Measurements from ENCODE around the gene GNPAT. TPM values are rescaled to one million over a fixed set of nuclear protein-coding genes. Genes with fewer than 3 reads are reported as not detected.

Gene GNPAT
- total RNA-seq, 1 donor from 2014 or later: 58.5 TPM

- Histone ChIP-seq H3K27ac (ENCODE audit: low read depth, low read length) (no peak overlapping the region), H3K27me3 (ENCODE audit: control insufficient read depth in 3 of 3, insufficient read depth in 3 of 3, low read length in 3 of 3) (peaks cover 13 to 28% (median 16%) of the 10 kb centered on the region in 3 donors), H3K4me1 (ENCODE audit: control insufficient read depth in 3 of 3, insufficient read depth in 3 of 3, low read length in 3 of 3) (no peaks in the 10 kb centered on the region), H3K4me3 (ENCODE audit: low read length in 3 of 3) (no peak overlapping the region), H3K36me3 (ENCODE audit: control insufficient read depth in 3 of 3, insufficient read depth in 3 of 3, low read length in 3 of 3) (no peaks in the 10 kb centered on the region), H3K9ac (ENCODE audit: low read depth in 1 of 3, low read length in 3 of 3) (no peak overlapping the region), H3K9me3 (ENCODE audit: control insufficient read depth in 3 of 3, low read length in 3 of 3) (no peaks in the 10 kb centered on the region)
These were observed 39.5 kb upstream of the GNPAT start for GRCh38 chr1:231201375-231201978.

GRCh38 chr1:231201979-231202633 lies 38.9 kb upstream of the GNPAT start:
- peaks cover 13 to 24% (median 16%) of the 10 kb centered on the region in 3 donors for H3K27me3 ChIP-seq (ENCODE audit: control insufficient read depth in 3 of 3, insufficient read depth in 3 of 3, low read length in 3 of 3)
- no peaks in the 10 kb centered on the region for H3K9me3 ChIP-seq (ENCODE audit: control insufficient read depth in 3 of 3, low read length in 3 of 3)
- no peaks in the 10 kb centered on the region for H3K36me3 ChIP-seq (ENCODE audit: control insufficient read depth in 3 of 3, insufficient read depth in 3 of 3, low read length in 3 of 3)
- no peak overlapping the region for H3K4me3 ChIP-seq (ENCODE audit: low read length in 3 of 3)
- H3K9ac ChIP-seq (ENCODE audit: low read depth in 1 of 3, low read length in 3 of 3): no peak overlapping the region
- no peak overlapping the region for H3K27ac ChIP-seq (ENCODE audit: low read depth, low read length)
- no peaks in the 10 kb centered on the region for H3K4me1 ChIP-seq (ENCODE audit: control insufficient read depth in 3 of 3, insufficient read depth in 3 of 3, low read length in 3 of 3)

GRCh38 chr1:231203259-231204057 lies 37.6 kb upstream of the GNPAT start:
- no peaks in the 10 kb centered on the region for H3K4me1 ChIP-seq (ENCODE audit: control insufficient read depth in 3 of 3, insufficient read depth in 3 of 3, low read length in 3 of 3)
- no peak overlapping the region for H3K27ac ChIP-seq (ENCODE audit: low read depth, low read length)
- no peaks in the 10 kb centered on the region for H3K36me3 ChIP-seq (ENCODE audit: control insufficient read depth in 3 of 3, insufficient read depth in 3 of 3, low read length in 3 of 3)
- peaks cover 13 to 24% (median 16%) of the 10 kb centered on the region in 3 donors for H3K27me3 ChIP-seq (ENCODE audit: control insufficient read depth in 3 of 3, insufficient read depth in 3 of 3, low read length in 3 of 3)
- H3K4me3 ChIP-seq (ENCODE audit: low read length in 3 of 3): no peak overlapping the region
- no peak overlapping the region for H3K9ac ChIP-seq (ENCODE audit: low read depth in 1 of 3, low read length in 3 of 3)
- no peaks in the 10 kb centered on the region for H3K9me3 ChIP-seq (ENCODE audit: control insufficient read depth in 3 of 3, low read length in 3 of 3)

- Histone ChIP-seq H3K9ac (ENCODE audit: low read depth in 1 of 3, low read length in 3 of 3) (no peak overlapping the region), H3K4me3 (ENCODE audit: low read length in 3 of 3) (no peak overlapping the region)
These were observed 34.2 kb upstream of the GNPAT start for GRCh38 chr1:231206856-231207255.

GRCh38 chr1:231207437-231207836 lies 33.6 kb upstream of the GNPAT start:
- Histone ChIP-seq H3K27ac (ENCODE audit: low read depth, low read length) (no peak overlapping the region), H3K9ac (ENCODE audit: low read depth in 1 of 3, low read length in 3 of 3) (no peak overlapping the region), H3K36me3 (ENCODE audit: control insufficient read depth in 3 of 3, insufficient read depth in 3 of 3, low read length in 3 of 3) (no peaks in the 10 kb centered on the region)

More at GRCh38 chr1:231206856-231207255, 34.2 kb upstream of the GNPAT start:
- H3K27me3 ChIP-seq (ENCODE audit: control insufficient read depth in 3 of 3, insufficient read depth in 3 of 3, low read length in 3 of 3): peaks cover 1 to 8% (median 3%) of the 10 kb centered on the region in 3 donors
- no peaks in the 10 kb centered on the region for H3K36me3 ChIP-seq (ENCODE audit: control insufficient read depth in 3 of 3, insufficient read depth in 3 of 3, low read length in 3 of 3)
- no peak overlapping the region for H3K27ac ChIP-seq (ENCODE audit: low read depth, low read length)
- H3K9me3 ChIP-seq (ENCODE audit: control insufficient read depth in 3 of 3, low read length in 3 of 3): no peaks in the 10 kb centered on the region
- peaks cover 4 to 7% (median 7%) of the 10 kb centered on the region in 3 donors for H3K4me1 ChIP-seq (ENCODE audit: control insufficient read depth in 3 of 3, insufficient read depth in 3 of 3, low read length in 3 of 3)

GRCh38 chr1:231208980-231209379 lies 32.0 kb upstream of the GNPAT start:
- no peak overlapping the region for H3K4me3 ChIP-seq (ENCODE audit: low read length in 3 of 3)
- no peak overlapping the region for H3K9ac ChIP-seq (ENCODE audit: low read depth in 1 of 3, low read length in 3 of 3)
- H3K27me3 ChIP-seq (ENCODE audit: control insufficient read depth in 3 of 3, insufficient read depth in 3 of 3, low read length in 3 of 3): peaks cover 2 to 13% (median 9%) of the 10 kb centered on the region in 3 donors
- H3K4me1 ChIP-seq (ENCODE audit: control insufficient read depth in 3 of 3, insufficient read depth in 3 of 3, low read length in 3 of 3): peaks cover 4 to 7% (median 7%) of the 10 kb centered on the region in 3 donors
- H3K27ac ChIP-seq (ENCODE audit: low read depth, low read length): no peak overlapping the region
- no peaks in the 10 kb centered on the region for H3K36me3 ChIP-seq (ENCODE audit: control insufficient read depth in 3 of 3, insufficient read depth in 3 of 3, low read length in 3 of 3)
- no peaks in the 10 kb centered on the region for H3K9me3 ChIP-seq (ENCODE audit: control insufficient read depth in 3 of 3, low read length in 3 of 3)

More at GRCh38 chr1:231207437-231207836, 33.6 kb upstream of the GNPAT start:
- H3K27me3 ChIP-seq (ENCODE audit: control insufficient read depth in 3 of 3, insufficient read depth in 3 of 3, low read length in 3 of 3): peaks cover 0 to 5% (median 3%) of the 10 kb centered on the region in 3 donors
- no peaks in the 10 kb centered on the region for H3K9me3 ChIP-seq (ENCODE audit: control insufficient read depth in 3 of 3, low read length in 3 of 3)
- peaks cover 4 to 7% (median 7%) of the 10 kb centered on the region in 3 donors for H3K4me1 ChIP-seq (ENCODE audit: control insufficient read depth in 3 of 3, insufficient read depth in 3 of 3, low read length in 3 of 3)
- H3K4me3 ChIP-seq (ENCODE audit: low read length in 3 of 3): no peak overlapping the region

- Histone ChIP-seq H3K4me1 (ENCODE audit: control insufficient read depth in 3 of 3, insufficient read depth in 3 of 3, low read length in 3 of 3) (peaks cover 4 to 7% (median 7%) of the 10 kb centered on the region in 3 donors), H3K36me3 (ENCODE audit: control insufficient read depth in 3 of 3, insufficient read depth in 3 of 3, low read length in 3 of 3) (no peaks in the 10 kb centered on the region), H3K27me3 (ENCODE audit: control insufficient read depth in 3 of 3, insufficient read depth in 3 of 3, low read length in 3 of 3) (peaks cover 2 to 15% (median 10%) of the 10 kb centered on the region in 3 donors), H3K27ac (ENCODE audit: low read depth, low read length) (no peak overlapping the region), H3K9me3 (ENCODE audit: control insufficient read depth in 3 of 3, low read length in 3 of 3) (no peaks in the 10 kb centered on the region), H3K9ac (ENCODE audit: low read depth in 1 of 3, low read length in 3 of 3) (no peak overlapping the region), H3K4me3 (ENCODE audit: low read length in 3 of 3) (no peak overlapping the region)
These were observed 31.5 kb upstream of the GNPAT start for GRCh38 chr1:231209531-231209930.

GRCh38 chr1:231210126-231210525 lies 30.9 kb upstream of the GNPAT start:
- Histone ChIP-seq H3K36me3 (ENCODE audit: control insufficient read depth in 3 of 3, insufficient read depth in 3 of 3, low read length in 3 of 3) (no peaks in the 10 kb centered on the region), H3K27me3 (ENCODE audit: control insufficient read depth in 3 of 3, insufficient read depth in 3 of 3, low read length in 3 of 3) (peaks cover 3 to 16% (median 13%) of the 10 kb centered on the region in 3 donors), H3K27ac (ENCODE audit: low read depth, low read length) (no peak overlapping the region), H3K4me1 (ENCODE audit: control insufficient read depth in 3 of 3, insufficient read depth in 3 of 3, low read length in 3 of 3) (peaks cover 4 to 7% (median 7%) of the 10 kb centered on the region in 3 donors), H3K4me3 (ENCODE audit: low read length in 3 of 3) (no peak overlapping the region), H3K9ac (ENCODE audit: low read depth in 1 of 3, low read length in 3 of 3) (no peak overlapping the region), H3K9me3 (ENCODE audit: control insufficient read depth in 3 of 3, low read length in 3 of 3) (no peaks in the 10 kb centered on the region)

- peaks cover 9 to 22% (median 15%) of the 10 kb centered on the region in 3 donors for H3K27me3 ChIP-seq (ENCODE audit: control insufficient read depth in 3 of 3, insufficient read depth in 3 of 3, low read length in 3 of 3)
- H3K4me3 ChIP-seq (ENCODE audit: low read length in 3 of 3): peak overlapping the region; percentile 70 to 82 (median 74)
- no peak overlapping the region for H3K27ac ChIP-seq (ENCODE audit: low read depth, low read length)
- no peaks in the 10 kb centered on the region for H3K9me3 ChIP-seq (ENCODE audit: control insufficient read depth in 3 of 3, low read length in 3 of 3)
- H3K36me3 ChIP-seq (ENCODE audit: control insufficient read depth in 3 of 3, insufficient read depth in 3 of 3, low read length in 3 of 3): no peaks in the 10 kb centered on the region
- peak overlapping the region; percentile 66 to 82 (median 76) for H3K9ac ChIP-seq (ENCODE audit: low read depth in 1 of 3, low read length in 3 of 3)
- peaks cover 4 to 7% (median 7%) of the 10 kb centered on the region in 3 donors for H3K4me1 ChIP-seq (ENCODE audit: control insufficient read depth in 3 of 3, insufficient read depth in 3 of 3, low read length in 3 of 3)
These were observed 29.8 kb upstream of the GNPAT start for GRCh38 chr1:231211005-231211857.

Measured in skeletal muscle tissue (tissue), 4 donors.